GM19043 (cell line): ENCODE results near the gene MYMK.

Source experiments
- ATAC-seq: cut with Tn5 transposase; IDR thresholded peaks from one replicate; pipeline ENCODE4 v1.9.1; 2021; ENCODE audit warnings: low read depth; ENCODE audit not compliant: unreplicated experiment

The MYMK gene

GRCh38 chr9:133520121-133520835, 4.5 kb downstream of the MYMK start:
- ATAC-seq = no peak

GRCh38 chr9:133519693-133520092, 5.1 kb downstream of the MYMK start:
- ATAC-seq = no peak

- no peak for ATAC-seq
Measured at GRCh38 chr9:133518706-133519449, 5.9 kb downstream of the MYMK start.

DNA sequence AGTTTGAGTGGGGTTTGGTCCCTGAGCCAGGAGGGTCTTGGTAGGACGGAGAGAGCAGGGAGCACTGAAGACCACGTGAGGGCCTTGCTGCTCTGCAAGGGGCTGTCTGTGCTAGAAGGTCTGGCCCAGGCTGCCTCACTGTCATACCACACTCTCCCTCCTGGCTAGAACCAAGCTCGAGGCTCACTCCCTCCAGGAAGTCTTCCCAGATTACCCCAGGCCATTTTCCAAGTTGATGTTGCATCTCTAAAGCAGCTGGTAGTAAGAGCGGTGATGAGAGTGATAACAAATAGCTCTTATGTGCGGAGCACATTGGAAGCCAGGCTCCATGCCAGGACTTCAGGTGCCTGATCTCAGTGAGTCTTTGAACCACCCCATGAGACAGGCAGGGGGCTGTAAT, 6.6 kb downstream of the MYMK start:
- no peak for ATAC-seq

- ATAC-seq = no peak
Measured at GRCh38 chr9:133517711-133518110, 7.0 kb downstream of the MYMK start.

DNA sequence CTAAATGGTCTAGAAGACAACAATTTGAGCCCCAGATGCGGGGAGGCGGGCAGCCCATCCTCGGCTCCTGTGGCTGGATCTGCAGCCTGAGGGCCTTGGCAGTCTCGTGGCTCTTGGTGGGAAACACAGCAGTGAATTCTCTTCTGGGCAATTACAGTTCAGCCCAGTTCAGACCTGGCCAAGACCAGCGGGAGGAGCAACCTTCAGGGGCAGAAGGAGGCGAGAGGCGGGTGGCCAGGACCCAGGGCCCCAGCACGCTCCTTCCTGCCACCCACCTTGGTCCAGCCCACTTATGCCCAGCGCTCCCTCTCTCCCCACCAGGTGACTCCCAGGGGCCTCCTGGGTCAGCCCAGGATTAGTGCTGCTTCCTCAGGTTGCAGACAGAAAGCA, 7.8 kb downstream of the MYMK start:
- no peak for ATAC-seq

DNA sequence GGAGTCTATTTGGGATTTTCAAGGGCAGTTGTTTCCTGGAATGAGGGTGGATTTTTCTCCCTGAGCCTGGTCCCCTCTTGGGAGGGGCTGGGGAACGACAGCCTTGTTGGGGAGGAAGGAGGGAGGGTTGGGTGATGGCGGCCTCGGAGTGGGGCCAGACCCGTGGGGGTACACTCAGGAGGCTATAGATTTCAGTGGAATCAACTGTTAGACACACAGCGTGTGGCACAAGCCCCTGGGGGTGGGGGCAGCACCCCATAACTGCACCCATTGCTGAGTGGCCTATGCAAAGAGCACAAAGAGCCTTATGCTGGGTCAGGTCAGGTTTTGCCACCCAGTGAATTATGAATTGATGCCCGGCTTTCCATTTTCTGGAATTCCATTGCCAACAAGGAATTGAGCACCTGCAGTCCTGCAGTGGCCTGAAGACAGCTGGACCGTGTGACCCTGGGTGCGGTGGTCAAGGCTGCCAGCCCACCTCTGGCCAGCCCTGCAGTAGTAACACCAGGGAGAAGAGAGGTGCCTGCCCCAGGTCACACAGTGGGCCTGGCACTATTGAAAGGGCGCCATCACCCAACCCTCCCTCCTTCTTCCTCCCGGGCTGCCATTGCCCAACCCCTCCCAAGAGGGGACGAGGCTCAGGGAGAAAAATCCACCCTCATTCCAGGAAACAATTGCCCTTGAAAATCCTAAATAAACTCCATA, 8.4 kb downstream of the MYMK start:
- ATAC-seq = no peak

- no peak for ATAC-seq
Measured at GRCh38 chr9:133515615-133516255, 9.0 kb downstream of the MYMK start.

GRCh38 chr9:133515240-133515610, 9.5 kb downstream of the MYMK start:
- ATAC-seq = no peak

- ATAC-seq = no peak
Measured at GRCh38 chr9:133514460-133515239, 10.1 kb downstream of the MYMK start.

GRCh38 chr9:133513214-133514100, 11.3 kb downstream of the MYMK start:
- ATAC-seq = no peak

DNA sequence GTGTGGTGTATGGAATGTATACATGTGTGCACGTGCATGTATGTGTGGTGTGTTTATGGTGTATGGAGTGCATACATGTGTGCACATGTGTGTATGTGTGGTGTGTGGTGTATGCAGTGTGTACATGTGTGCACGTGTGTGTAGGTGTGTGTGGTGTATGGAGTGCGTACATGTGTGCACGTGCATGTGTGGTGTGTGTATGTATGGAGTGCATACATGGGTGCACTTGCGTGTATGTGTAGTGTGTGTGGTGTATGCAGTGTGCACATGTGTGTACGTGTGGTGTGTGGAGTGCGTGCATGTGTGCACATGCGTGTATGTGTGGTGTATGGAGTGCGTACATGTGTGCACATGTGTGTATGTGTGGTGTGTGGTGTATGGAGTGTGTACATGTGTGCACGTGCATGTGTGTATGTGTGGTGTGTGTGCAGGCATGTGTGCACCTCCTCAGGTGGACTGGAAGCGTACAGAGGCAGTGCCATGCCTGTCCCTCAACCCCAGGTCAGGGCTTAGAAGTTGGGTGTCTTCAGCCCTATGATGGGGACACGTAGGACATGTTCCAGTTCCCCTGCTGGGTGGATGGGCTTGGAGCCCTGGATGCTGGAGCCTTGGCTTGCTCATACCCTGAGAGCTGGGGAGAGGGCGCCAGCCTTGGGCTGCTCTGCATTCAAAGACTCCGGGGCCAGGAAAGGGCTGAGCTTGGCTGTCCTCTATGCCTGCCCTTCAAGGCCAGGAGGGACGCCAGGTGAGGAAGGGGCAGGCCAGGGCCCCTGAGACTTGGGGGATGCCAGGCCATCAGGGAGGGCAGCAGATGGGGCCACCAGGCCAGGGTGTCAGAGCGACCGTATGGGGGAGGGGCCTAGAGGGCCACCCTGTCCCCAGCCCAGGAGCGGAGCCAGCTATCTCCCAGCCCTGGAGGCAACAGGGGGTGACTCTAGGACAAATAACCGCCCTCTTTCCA, 12.2 kb downstream of the MYMK start:
- no peak for ATAC-seq

DNA sequence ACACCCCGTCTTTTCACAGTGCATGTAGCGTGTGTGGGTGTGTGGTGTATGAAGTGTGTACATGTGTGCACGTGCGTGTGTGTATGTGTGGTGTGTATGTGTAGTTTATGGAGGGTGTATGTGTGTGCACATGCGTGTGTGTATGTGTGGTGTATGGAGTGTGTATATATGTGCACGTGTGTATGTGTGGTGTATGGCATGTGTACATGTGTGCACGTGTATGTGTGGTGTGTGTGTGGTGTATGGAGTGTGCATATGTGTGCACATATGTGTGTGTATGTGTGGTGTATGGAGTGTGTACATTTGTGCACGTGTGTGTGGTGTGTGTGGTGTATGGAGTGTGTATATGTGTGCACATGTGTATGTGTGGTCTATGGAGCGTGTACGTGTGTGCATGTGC, 13.2 kb downstream of the MYMK start:
- ATAC-seq = no peak

DNA sequence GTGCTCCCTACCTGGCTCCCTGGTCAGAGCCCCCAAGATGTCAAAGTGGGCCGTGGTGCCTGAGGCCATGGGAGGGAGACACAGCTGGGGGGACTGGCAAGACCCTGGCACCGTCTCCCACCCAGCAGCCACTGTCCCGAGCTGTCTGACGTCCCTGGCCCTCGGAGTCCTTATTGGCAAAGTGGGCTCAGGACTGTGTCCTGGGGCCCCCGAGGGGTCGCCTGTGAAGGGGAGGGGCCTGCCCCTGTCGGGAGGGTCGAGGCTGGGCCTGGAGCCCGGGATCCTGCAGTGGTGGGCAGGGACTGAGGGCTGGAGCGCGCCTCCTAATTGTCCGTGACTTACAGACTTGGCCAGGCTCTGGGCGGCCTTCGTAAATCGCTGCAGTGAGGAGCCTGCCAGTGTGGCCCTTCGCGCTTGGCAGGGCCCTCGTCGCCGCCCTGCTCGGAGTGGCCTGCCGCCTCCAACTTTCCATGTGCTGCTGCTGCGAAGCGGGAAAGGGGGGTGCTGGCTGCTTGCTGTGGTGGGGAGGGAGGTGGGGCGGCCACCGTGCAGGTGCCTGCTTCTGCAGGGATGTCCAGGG, 13.7 kb downstream of the MYMK start:
- ATAC-seq = no peak

- ATAC-seq = no peak
Measured at GRCh38 chr9:133509179-133510083, 15.3 kb downstream of the MYMK start.

DNA sequence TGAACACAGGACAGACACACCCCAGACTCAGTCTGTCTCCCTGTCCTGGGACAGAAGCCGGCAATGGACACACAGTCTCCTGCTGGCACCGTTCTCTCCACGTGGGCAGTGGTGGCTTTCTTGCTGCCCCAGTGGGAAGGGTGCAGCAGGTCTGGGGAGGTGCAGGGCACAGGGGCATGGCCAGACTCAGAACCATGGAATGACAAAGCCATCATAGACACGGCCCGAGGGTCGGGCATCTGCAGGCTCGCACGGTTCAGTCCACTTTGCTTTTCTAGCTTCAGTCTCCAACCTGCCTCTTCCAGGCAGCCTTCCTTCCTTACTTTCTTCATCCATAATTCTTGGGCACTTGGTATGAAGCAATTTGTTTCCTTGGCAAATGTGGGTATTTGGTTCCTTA, 16.7 kb downstream of the MYMK start:
- no peak for ATAC-seq
